ENCODE data around the gene CCDC78. TPM values are rescaled to one million over a fixed set of nuclear protein-coding genes. Genes with fewer than 3 reads are reported as not detected.

The CCDC78 gene
- total RNA-seq, 1 donor from 2014 or later, result 0.34 TPM

GRCh38 chr16:677316-678190 lies 48.7 kb downstream of the CCDC78 start:
- DNase-seq, result no peak

GRCh38 chr16:676913-677312 lies 49.3 kb downstream of the CCDC78 start:
- no peak for DNase-seq

DNA sequence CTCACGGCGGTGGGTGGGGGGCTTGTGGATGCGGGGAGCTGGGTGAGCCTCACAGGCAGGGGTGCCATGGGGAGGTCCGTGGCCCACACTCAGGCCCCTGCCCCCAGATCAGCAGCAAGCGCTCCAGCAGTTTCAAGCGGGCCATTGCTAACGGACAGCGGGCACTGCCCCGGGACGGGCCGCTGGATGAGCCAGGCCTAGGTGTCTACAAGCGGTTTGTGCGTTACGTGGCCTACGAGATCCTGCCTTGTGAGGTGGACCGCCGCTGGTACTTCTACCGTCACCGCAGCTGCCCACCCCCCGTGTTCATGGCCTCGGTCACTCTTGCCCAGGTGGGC lies 49.7 kb downstream of the CCDC78 start:
- no peak for DNase-seq

- DNase-seq, result no peak
These were observed 50.2 kb downstream of the CCDC78 start for GRCh38 chr16:675884-676564.

DNA sequence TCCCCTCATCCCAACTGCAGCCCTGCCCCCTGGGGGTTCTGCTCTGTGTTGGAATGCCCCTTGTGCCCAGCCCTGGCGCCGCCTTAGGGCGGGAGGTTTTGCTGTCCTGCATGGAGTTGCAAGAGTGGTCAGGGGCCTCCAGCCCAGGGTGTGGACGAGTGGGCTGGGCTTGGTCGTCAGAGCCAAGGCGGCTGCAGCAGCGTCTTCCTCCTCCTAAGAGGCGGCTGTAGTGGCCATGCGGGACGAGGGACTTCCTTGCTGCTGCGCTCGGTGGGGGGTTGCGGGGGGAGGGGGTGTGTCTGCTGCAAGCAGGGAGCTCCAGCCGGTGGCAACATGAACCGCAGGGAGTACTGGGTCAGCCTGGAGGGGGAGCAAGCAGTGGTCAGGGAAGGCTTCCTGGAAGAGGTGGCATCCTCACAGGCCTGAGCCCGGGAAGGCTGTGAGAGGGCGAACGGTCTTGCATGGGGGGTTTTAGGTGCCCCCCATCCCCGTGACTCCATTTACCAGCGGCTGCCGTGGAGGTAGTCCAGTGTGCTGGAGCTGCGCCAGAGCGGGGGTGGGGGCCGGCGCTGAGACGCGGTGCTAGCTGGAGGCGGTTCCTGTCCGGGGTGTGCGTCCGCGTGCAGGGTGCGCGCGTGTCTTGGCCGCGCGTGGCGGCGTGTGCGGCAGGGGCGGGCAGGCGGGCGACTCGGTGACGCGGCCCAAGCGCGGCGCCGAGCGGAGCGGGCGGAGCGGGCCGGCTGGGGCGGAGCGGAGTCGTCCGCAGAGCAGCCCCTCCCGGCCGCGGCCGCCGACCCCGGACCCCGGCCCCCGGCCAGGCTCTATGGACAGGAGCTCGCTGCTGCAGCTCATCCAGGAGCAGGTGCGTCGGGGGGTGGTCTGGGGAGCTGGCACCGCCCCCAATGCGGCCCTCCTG lies 51.0 kb downstream of the CCDC78 start, which contains the start of gene RHBDL1:
Gene RHBDL1, plus strand, starts transcription at position 704 of the 916 bp plus-strand sequence. Its CDS starts 120 bp downstream, at position 824.
- DNase-seq, result peak; percentile 24

DNA sequence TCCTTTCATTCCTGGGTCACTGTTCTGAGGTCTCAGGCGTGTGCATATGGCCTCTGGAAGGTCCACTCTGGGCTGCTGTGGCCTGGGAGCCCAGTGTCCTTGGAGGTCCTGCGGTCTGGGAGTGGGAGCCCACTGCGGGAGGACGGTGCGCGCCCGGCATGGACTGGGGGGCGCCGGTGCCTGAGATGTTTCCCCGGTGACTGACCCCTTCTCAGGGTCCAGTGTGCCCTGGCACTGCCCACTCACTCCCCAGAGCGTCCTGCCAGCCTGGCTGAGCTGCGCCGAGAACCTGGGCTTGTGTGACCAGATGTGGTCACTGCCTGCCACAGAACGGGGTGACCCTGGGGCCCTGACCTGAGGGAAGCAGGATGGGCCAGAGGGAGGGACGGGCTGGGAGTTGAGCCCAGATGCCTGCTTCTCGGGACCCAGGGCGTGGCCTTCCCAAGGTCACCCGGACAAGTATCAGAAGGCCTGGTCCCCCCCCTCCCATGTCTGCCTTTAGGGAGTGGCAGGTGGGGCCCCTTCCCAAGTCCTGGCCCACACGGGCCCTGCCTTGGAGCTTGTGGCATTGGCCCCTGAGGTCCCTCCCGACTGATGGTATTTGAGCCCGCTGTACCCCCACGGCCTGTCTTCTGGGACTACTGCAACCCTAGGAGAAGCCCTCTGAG lies 51.9 kb downstream of the CCDC78 start:
- DNase-seq, result no peak

GRCh38 chr16:673399-673991 lies 52.7 kb downstream of the CCDC78 start:
- no peak for DNase-seq

DNA sequence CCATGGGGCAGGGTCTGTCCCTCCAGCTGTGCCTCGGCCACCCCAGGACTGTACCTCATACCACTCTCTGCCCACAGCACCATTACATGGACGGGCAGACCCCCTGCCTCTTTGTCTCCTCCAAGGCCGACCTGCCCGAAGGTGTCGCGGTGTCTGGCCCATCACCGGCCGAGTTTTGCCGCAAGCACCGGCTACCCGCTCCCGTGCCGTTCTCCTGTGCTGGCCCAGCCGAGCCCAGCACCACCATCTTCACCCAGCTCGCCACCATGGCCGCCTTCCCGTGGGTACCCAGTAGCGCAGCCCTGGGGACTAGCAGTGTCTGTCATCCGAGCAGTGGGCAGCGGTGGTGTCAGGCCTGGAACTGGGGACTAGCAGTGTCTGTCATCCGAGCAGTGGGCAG lies 53.4 kb downstream of the CCDC78 start:
- DNase-seq, result no peak

Other genes starting within 250 kb of the CCDC78 start
- gene CAPN15, start 198.7 kb downstream of the CCDC78 start, total RNA-seq, result 50.5 and 83.4 TPM in 2 replicates
- not detected in 2 replicates for gene PRR35, start 166.0 kb downstream of the CCDC78 start, total RNA-seq
- 1.9 and 2.7 TPM in 2 replicates for gene NHLRC4, start 159.4 kb downstream of the CCDC78 start, total RNA-seq
- 25.4 and 32.2 TPM in 2 replicates for gene PIGQ, start 156.5 kb downstream of the CCDC78 start, total RNA-seq
- 13.3 and 14.1 TPM in 2 replicates for gene RAB40C, start 136.4 kb downstream of the CCDC78 start, total RNA-seq
- 0.14 and 0.17 TPM in 2 replicates for gene WFIKKN1, start 95.5 kb downstream of the CCDC78 start, total RNA-seq
- gene METTL26, start 90.1 kb downstream of the CCDC78 start, total RNA-seq, result 76.4 and 83.6 TPM in 2 replicates
- gene MCRIP2, start 84.6 kb downstream of the CCDC78 start, total RNA-seq, result 11.2 and 12.6 TPM in 2 replicates
- 10.7 and 15.1 TPM in 2 replicates for gene WDR90, start 77.1 kb downstream of the CCDC78 start, total RNA-seq
- 32.9 and 49.0 TPM in 2 replicates for gene RHOT2, start 58.3 kb downstream of the CCDC78 start, total RNA-seq
- gene RHBDL1, start 50.8 kb downstream of the CCDC78 start, total RNA-seq, result 0.05 and 0.51 TPM in 2 replicates
- 93.9 and 94.1 TPM in 2 replicates for gene STUB1, start 46.0 kb downstream of the CCDC78 start, total RNA-seq
- gene JMJD8, start 42.1 kb downstream of the CCDC78 start, total RNA-seq, result 34.9 and 45.7 TPM in 2 replicates
- 2.7 and 5.3 TPM in 2 replicates for gene WDR24, start 36.0 kb downstream of the CCDC78 start, total RNA-seq
- gene FBXL16, start 20.6 kb downstream of the CCDC78 start, total RNA-seq, result 0.05 TPM in 1 of 2 replicates, not detected in the other
- gene METRN, start 11.3 kb downstream of the CCDC78 start, total RNA-seq, result 34.9 and 41.7 TPM in 2 replicates
- 25.5 and 47.5 TPM in 2 replicates for gene ANTKMT, start 5.3 kb downstream of the CCDC78 start, total RNA-seq
- 5.1 and 6.3 TPM in 2 replicates for gene HAGHL, start 663 bp upstream of the CCDC78 start, total RNA-seq
- 34.6 and 42.4 TPM in 2 replicates for gene CIAO3, start 14.6 kb upstream of the CCDC78 start, total RNA-seq
- 0.09 TPM in 1 of 2 replicates, not detected in the other for gene MSLN, start 34.3 kb upstream of the CCDC78 start, total RNA-seq
- 31.1 and 48.4 TPM in 2 replicates for gene RPUSD1, start 61.9 kb upstream of the CCDC78 start, total RNA-seq
- gene CHTF18, start 62.2 kb upstream of the CCDC78 start, total RNA-seq, result 20.1 and 23.8 TPM in 2 replicates
- not detected in 2 replicates for gene GNG13, start 74.3 kb upstream of the CCDC78 start, total RNA-seq
- 14.2 and 14.6 TPM in 2 replicates for gene LMF1, start 244.5 kb upstream of the CCDC78 start, total RNA-seq